HEK293T (cell line): ENCODE measurements around the gene PDF.

Experiments used
- CTCF ChIA-PET: fragments of 350-600 bp; formaldehyde crosslinking; extraction: SDS; loops from one replicate; lab custom pipeline; 2021; ENCODE audit warnings: antibody characterized with exemption, inconsistent platforms; lab: Yijun Ruan, JAX
- POLR2A ChIA-PET: fragments of 350-600 bp; formaldehyde crosslinking; extraction: SDS; loops from one replicate; lab custom pipeline; 2020; ENCODE audit warnings: antibody characterized with exemption, inconsistent platforms; lab: Yijun Ruan, JAX
- DNase-seq: peaks from one replicate; pipeline ENCODE4 v3.0.0; 2012; ENCODE audit warnings: mixed read lengths; ENCODE audit errors: extremely low spot score
- ARNT ChIP-seq: fragments of 450-650 bp; IDR thresholded peaks from 2 replicates; pipeline ENCODE4 v1.6.1; 2017; ENCODE audit warnings: mild to moderate bottlenecking
- BHLHE40 ChIP-seq: fragments of 450-650 bp; IDR thresholded peaks from 2 replicates; pipeline ENCODE4 v1.6.1; 2016; ENCODE audit warnings: mild to moderate bottlenecking, moderate library complexity, borderline replicate concordance
- CTBP1 ChIP-seq: fragments of 450-650 bp; IDR thresholded peaks from 2 replicates; pipeline ENCODE4 v1.6.1; 2016; ENCODE audit warnings: borderline replicate concordance
- ELF4 ChIP-seq: fragments of 450-650 bp; IDR thresholded peaks from 2 replicates; pipeline ENCODE4 v1.6.1; 2017; ENCODE audit warnings: antibody characterized with exemption
- FOXA1 ChIP-seq: fragments of 450-650 bp; IDR thresholded peaks from 2 replicates; pipeline ENCODE4 v1.6.1; 2016; ENCODE audit warnings: mild to moderate bottlenecking
- FOXK2 ChIP-seq: fragments of 450-650 bp; IDR thresholded peaks from 2 replicates; pipeline ENCODE4 v1.6.1; 2016; ENCODE audit warnings: mild to moderate bottlenecking
- FOXM1 ChIP-seq: fragments of 450-650 bp; IDR thresholded peaks from 2 replicates; pipeline ENCODE4 v1.6.1; 2017; ENCODE audit warnings: mild to moderate bottlenecking, borderline replicate concordance
- HDGF ChIP-seq: fragments of 450-650 bp; IDR thresholded peaks from 2 replicates; pipeline ENCODE4 v1.6.1; 2017; ENCODE audit warnings: antibody characterized with exemption, borderline replicate concordance
- L3MBTL2 ChIP-seq: fragments of 450-650 bp; conservative IDR thresholded peaks from 2 replicates; pipeline ENCODE4 v1.6.1; 2016; ENCODE audit warnings: mild to moderate bottlenecking
- LEF1 ChIP-seq: fragments of 450-650 bp; IDR thresholded peaks from 2 replicates; pipeline ENCODE4 v1.6.1; 2017; ENCODE audit warnings: mild to moderate bottlenecking, borderline replicate concordance
- NFRKB ChIP-seq: fragments of 450-650 bp; IDR thresholded peaks from 2 replicates; pipeline ENCODE4 v1.6.1; 2016; ENCODE audit warnings: mild to moderate bottlenecking, moderate library complexity
- SP1 ChIP-seq: fragments of 450-650 bp; IDR thresholded peaks from 2 replicates; pipeline ENCODE4 v1.6.1; 2017
- SUZ12 ChIP-seq: fragments of 450-650 bp; IDR thresholded peaks from 2 replicates; pipeline ENCODE4 v1.6.1; 2016; ENCODE audit warnings: mild to moderate bottlenecking
- TARDBP ChIP-seq: fragments of 450-650 bp; IDR thresholded peaks from 2 replicates; pipeline ENCODE4 v1.6.1; 2016
- ZNF384 ChIP-seq: fragments of 450-650 bp; IDR thresholded peaks from 2 replicates; pipeline ENCODE4 v1.6.1; 2016
- TF ChIP-seq, protein P1 (sequence below): fragments of 450-650 bp; IDR thresholded peaks from 2 replicates; pipeline ENCODE4 v1.6.1; 2016

PDF gene

DNA sequence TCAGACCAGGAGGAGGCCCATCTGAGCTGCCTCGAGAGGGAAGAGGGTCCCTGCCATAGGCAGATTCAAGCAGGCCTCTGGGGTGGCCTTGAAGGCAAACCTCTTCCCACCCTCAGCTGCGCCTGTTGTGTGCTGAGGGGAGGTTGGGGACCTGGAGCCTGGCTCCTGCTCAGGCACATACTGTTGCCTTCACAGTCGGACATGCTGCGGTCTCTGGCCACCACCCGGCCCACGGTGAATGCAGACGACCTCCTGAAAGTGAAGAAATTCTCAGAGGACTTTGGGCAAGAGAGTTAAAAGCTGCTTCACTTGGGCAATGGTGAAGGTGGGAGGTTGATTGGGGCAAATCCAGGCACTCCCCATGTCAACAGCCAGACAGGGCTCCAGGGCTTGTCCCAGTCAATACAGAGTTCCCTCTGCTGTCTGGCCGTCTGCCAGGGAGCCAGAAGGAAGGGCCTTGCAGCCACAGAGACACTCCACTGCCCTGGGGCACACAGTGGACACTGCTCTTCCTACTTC is 6.3 kb downstream of the PDF start:
- TF ChIP-seq HDGF: no peak
- TF ChIP-seq LEF1: no peak
- TF ChIP-seq SP1: no peak
- TF ChIP-seq BHLHE40: no peak
- TF ChIP-seq L3MBTL2: no peak
- TF ChIP-seq ARNT: no peak
- no peak for TF ChIP-seq SUZ12
- no peak for TF ChIP-seq FOXA1
- no peak for TF ChIP-seq FOXK2
- TF ChIP-seq, protein P1, sequence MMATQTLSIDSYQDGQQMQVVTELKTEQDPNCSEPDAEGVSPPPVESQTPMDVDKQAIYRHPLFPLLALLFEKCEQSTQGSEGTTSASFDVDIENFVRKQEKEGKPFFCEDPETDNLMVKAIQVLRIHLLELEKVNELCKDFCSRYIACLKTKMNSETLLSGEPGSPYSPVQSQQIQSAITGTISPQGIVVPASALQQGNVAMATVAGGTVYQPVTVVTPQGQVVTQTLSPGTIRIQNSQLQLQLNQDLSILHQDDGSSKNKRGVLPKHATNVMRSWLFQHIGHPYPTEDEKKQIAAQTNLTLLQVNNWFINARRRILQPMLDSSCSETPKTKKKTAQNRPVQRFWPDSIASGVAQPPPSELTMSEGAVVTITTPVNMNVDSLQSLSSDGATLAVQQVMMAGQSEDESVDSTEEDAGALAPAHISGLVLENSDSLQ: no peak
- TF ChIP-seq CTBP1: no peak
- no peak for DNase-seq
- POLR2A ChIA-PET: interaction anchor here (1.0 kb wide), 1 partner anchor 12 kb away, joined by 5 read pairs; no protein-coding TSS in a partner anchor
- CTCF ChIA-PET: no interaction called here

DNA sequence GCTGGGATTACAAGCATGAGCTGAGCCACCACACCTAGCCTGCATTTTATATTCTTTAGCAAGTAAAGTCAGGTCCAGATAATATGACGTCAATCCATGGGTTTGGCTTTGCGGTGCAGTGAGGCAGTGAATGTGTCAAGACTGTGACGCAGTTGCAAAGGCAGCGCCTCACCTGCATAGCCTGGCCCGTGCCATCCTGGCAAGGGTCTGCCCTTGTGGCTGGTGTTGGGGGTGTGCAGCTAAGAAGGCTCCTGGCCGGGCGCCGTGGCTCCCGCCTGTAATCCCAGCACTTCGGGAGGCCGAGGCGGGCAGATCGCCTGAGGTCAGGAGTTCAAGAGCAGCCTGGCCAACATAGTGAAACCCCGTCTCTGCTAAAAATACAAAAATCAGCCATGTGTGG is 7.0 kb downstream of the PDF start:
- no peak for DNase-seq
- ChIA-PET POLR2A (interaction anchor here (1.0 kb wide), 1 partner anchor 11 kb away, joined by 5 read pairs; no protein-coding TSS in a partner anchor), CTCF (no interaction called here)
- TF ChIP-seq SP1 (no peak), FOXM1 (no peak), SUZ12 (no peak), ZNF384 (no peak), L3MBTL2 (no peak), ELF4 (no peak), FOXA1 (no peak), HDGF (no peak), CTBP1 (no peak), ARNT (no peak), FOXK2 (no peak), LEF1 (no peak), NFRKB (no peak)
- TF ChIP-seq, protein P1: no peak

DNA sequence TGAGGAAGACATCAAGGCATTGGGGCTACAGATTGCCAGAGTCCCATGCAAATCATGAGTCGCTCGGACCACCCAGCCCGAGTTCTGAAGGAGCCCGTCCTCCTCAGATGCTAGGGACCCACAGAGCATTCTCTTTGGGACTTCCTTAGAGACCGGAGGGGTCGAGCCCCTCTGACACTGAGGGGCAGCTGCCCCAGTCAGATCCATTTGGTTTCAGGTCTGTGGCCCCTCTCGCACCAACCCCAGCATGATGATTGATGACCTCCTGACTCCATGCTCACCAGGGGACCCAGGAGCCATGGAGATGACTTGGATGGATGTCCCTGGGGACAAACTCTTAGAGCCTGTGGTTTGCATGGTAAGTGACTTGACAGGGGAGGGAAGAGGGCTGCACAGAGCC is 8.0 kb downstream of the PDF start:
- ChIA-PET POLR2A (no interaction called here), CTCF (no interaction called here)
- TF ChIP-seq, protein P1: no peak
- TF ChIP-seq CTBP1: no peak
- TF ChIP-seq L3MBTL2: no peak
- no peak for TF ChIP-seq FOXK2
- TF ChIP-seq LEF1: no peak
- TF ChIP-seq SP1: no peak
- TF ChIP-seq FOXM1: no peak
- no peak for TF ChIP-seq TARDBP
- TF ChIP-seq HDGF: no peak
- TF ChIP-seq NFRKB: no peak
- TF ChIP-seq SUZ12: no peak
- TF ChIP-seq ZNF384: no peak
- no peak for TF ChIP-seq ARNT
- no peak for TF ChIP-seq BHLHE40
- TF ChIP-seq ELF4: no peak
- TF ChIP-seq FOXA1: no peak
- no peak for DNase-seq

DNA sequence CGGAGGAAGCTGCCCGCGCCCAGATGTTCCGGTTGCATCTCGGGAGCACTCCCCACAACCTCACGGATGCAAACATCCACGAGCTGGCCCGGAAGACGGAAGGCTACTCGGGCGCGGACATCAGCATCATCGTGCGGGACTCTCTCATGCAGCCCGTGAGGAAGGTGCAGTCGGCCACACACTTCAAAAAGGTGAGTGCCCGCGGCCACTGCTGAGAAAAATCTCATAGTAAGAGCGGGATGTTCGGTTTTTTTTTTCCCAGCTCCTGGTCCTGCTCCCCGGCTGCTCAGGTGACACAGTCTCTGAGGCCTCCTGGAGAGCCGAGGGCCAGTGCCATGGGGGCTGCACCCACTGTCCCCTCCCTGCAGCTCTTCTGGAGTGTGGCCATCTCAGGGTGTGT is 9.3 kb downstream of the PDF start:
- no peak for DNase-seq
- no peak for TF ChIP-seq HDGF
- no peak for TF ChIP-seq TARDBP
- TF ChIP-seq ELF4: no peak
- no peak for TF ChIP-seq ARNT
- TF ChIP-seq, protein P1: no peak
- no peak for TF ChIP-seq NFRKB
- TF ChIP-seq CTBP1: no peak
- TF ChIP-seq SUZ12: no peak
- TF ChIP-seq SP1: no peak
- TF ChIP-seq FOXM1: no peak
- TF ChIP-seq L3MBTL2: no peak
- no peak for TF ChIP-seq FOXK2
- no peak for TF ChIP-seq ZNF384
- TF ChIP-seq LEF1: no peak
- ChIA-PET POLR2A (no interaction called here), CTCF (no interaction called here)

DNA sequence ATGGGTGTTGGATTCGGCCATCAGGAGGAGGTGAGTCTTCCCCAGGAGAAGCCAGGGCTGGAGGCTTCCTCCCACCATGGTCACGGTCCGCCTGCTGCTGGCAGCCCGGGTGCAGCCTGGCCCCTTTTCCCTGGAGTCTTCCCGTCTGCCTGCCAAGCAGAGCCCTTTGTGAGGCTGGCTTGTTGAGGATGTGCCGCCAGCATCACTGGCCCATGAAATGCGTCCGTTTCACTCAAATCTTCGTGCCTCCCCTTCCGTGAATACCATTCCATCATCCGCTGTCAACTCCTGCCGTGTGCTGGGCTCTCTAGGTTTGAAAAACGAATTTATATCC is 9.7 kb downstream of the PDF start:
- TF ChIP-seq NFRKB: no peak
- no peak for TF ChIP-seq ELF4
- TF ChIP-seq SUZ12: no peak
- TF ChIP-seq BHLHE40: no peak
- TF ChIP-seq TARDBP: no peak
- TF ChIP-seq, protein P1: no peak
- no peak for TF ChIP-seq ZNF384
- TF ChIP-seq ARNT: no peak
- no peak for TF ChIP-seq CTBP1
- no peak for TF ChIP-seq FOXA1
- no peak for TF ChIP-seq FOXK2
- TF ChIP-seq HDGF: no peak
- no peak for TF ChIP-seq LEF1
- no peak for TF ChIP-seq L3MBTL2
- no peak for TF ChIP-seq FOXM1
- no peak for TF ChIP-seq SP1
- ChIA-PET POLR2A (interaction anchor here (1.1 kb wide), 1 partner anchor 9 kb away, joined by 3 read pairs; no protein-coding TSS in a partner anchor), CTCF (no interaction called here)
- DNase-seq: no peak
